ENCODE measurements around the gene IDI1.

GRCh38 chr10:1045415-1045814 is 3.5 kb downstream of the IDI1 start:
- TF ChIP-seq CTCF (IDR thresholded peaks at IDR 0.05), result no peak
- no peak for TF ChIP-seq POLR2A (IDR thresholded peaks at IDR 0.05)
- no peak for TF ChIP-seq POLR2AphosphoS5 (IDR thresholded peaks at IDR 0.05)
